ENCODE results near the gene SYNM. TPM values are rescaled to one million over a fixed set of nuclear protein-coding genes. Genes with fewer than 3 reads are reported as not detected.

Gene SYNM
- total and polyA plus RNA-seq, 7 experiments from 2014 or later = 0.17 to 6.0 (median 1.6) TPM

DNA sequence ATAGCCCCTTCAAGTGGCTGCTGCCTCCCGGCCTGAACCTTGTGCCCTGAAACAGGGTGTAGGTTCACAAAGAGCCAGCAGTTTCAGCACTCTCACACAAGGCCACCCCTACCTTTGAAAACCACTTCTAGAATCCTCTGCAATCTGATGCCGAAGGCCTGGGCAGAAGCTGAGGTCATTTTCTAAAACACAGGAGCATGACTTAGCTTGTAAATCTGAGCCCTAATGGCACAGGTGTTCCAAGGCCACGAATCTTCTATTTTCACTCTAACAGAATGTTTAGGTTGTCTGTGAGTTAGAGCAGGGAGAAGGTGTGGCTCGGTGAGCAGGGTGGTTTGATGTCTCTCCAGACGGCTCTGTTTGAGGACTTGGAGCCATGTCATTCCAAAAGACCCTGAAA lies 62.3 kb downstream of the SYNM start:
- no peak for ATAC-seq
- CTCF ChIA-PET = no interaction called here
- Histone ChIP-seq H3K9me3 (ENCODE audit: control insufficient read depth in 2 of 3, low read length in 3 of 3) (no peaks in the 10 kb centered on the region), H3K36me3 (ENCODE audit: control insufficient read depth in 2 of 3, insufficient read depth in 3 of 3, low read length in 3 of 3) (no peaks in the 10 kb centered on the region), H3K4me3 (ENCODE audit: low read length) (no peak overlapping the region), H3K27ac (ENCODE audit: low read depth, low read length) (no peak overlapping the region), H3K27me3 (ENCODE audit: control insufficient read depth in 2 of 2, insufficient read depth in 2 of 2, low read length in 2 of 2) (no peaks in the 10 kb centered on the region), H3K4me1 (ENCODE audit: control insufficient read depth in 2 of 2, insufficient read depth in 2 of 2, low read length in 2 of 2) (peaks cover 0 to 6% of the 10 kb centered on the region in 2 donors)
- POLR2A ChIA-PET = no interaction called here
- no peaks in the 10 kb centered on the region for H3K27me3 Mint-ChIP-seq
- intact Hi-C loops (cut with micrococcal nuclease) = no loop called here
- DNase-seq = no peak
- no peaks in the 10 kb centered on the region for H3K36me3 Mint-ChIP-seq
- H3K4me3 Mint-ChIP-seq = no peak overlapping the region
- no peaks in the 10 kb centered on the region for H3K9me3 Mint-ChIP-seq
- H3K4me1 Mint-ChIP-seq = peaks cover 0 to 24% (median 19%) of the 10 kb centered on the region in 7 donors
- no peak overlapping the region for H3K27ac Mint-ChIP-seq

DNA sequence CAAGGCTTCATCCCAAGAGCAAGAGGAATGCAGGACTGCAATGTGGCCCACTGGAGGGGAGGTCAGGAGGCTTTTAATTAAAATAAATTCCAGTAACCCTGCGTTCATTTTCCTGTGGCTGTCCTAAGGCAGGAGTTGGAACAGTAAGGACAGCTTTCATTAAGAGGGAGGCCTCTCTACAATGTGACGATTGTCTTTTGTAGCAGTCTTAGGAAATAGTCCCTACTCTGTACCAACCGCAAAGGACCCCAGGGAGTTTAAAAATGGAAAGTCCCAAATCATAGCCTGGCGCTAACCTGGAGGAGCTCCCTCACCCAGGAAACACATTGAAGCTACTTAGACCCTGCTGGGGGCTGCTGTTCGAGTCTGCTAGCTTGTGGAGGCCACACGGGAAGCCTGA lies 62.8 kb downstream of the SYNM start:
- H3K36me3 ChIP-seq (ENCODE audit: control insufficient read depth in 2 of 3, insufficient read depth in 3 of 3, low read length in 3 of 3) = no peaks in the 10 kb centered on the region
- no peak overlapping the region for H3K27ac ChIP-seq (ENCODE audit: low read depth, low read length)
- intact Hi-C loops (cut with micrococcal nuclease) = no loop called here
- Mint-ChIP-seq H3K4me1 (peaks cover 0 to 21% (median 17%) of the 10 kb centered on the region in 7 donors), H3K36me3 (no peaks in the 10 kb centered on the region), H3K4me3 (no peak overlapping the region), H3K27ac (no peak overlapping the region), H3K9me3 (no peaks in the 10 kb centered on the region), H3K27me3 (no peaks in the 10 kb centered on the region)
- CTCF ChIA-PET = no interaction called here
- H3K4me3 ChIP-seq (ENCODE audit: low read length) = no peak overlapping the region
- H3K27me3 ChIP-seq (ENCODE audit: control insufficient read depth in 2 of 2, insufficient read depth in 2 of 2, low read length in 2 of 2) = no peaks in the 10 kb centered on the region
- H3K4me1 ChIP-seq (ENCODE audit: control insufficient read depth in 2 of 2, insufficient read depth in 2 of 2, low read length in 2 of 2) = peaks cover 0 to 6% of the 10 kb centered on the region in 2 donors
- H3K9me3 ChIP-seq (ENCODE audit: control insufficient read depth in 2 of 3, low read length in 3 of 3) = no peaks in the 10 kb centered on the region
- no peak for DNase-seq
- no peak for ATAC-seq
- POLR2A ChIA-PET = no interaction called here

- no peak for DNase-seq
- H3K4me1 Mint-ChIP-seq = peaks cover 0 to 9% (median 4%) of the 10 kb centered on the region in 7 donors
- Histone ChIP-seq H3K27me3 (ENCODE audit: control insufficient read depth in 2 of 2, insufficient read depth in 2 of 2, low read length in 2 of 2) (no peaks in the 10 kb centered on the region), H3K27ac (ENCODE audit: low read depth, low read length) (no peak overlapping the region), H3K9me3 (ENCODE audit: control insufficient read depth in 2 of 3, low read length in 3 of 3) (no peaks in the 10 kb centered on the region), H3K36me3 (ENCODE audit: control insufficient read depth in 2 of 3, insufficient read depth in 3 of 3, low read length in 3 of 3) (no peaks in the 10 kb centered on the region), H3K4me1 (ENCODE audit: control insufficient read depth in 2 of 2, insufficient read depth in 2 of 2, low read length in 2 of 2) (no peaks in the 10 kb centered on the region), H3K4me3 (ENCODE audit: low read length) (no peak overlapping the region)
- H3K4me3 Mint-ChIP-seq = no peak overlapping the region
- intact Hi-C loops (cut with micrococcal nuclease) = no loop called here
- H3K9me3 Mint-ChIP-seq = no peaks in the 10 kb centered on the region
- no peaks in the 10 kb centered on the region for H3K36me3 Mint-ChIP-seq
- H3K27me3 Mint-ChIP-seq = no peaks in the 10 kb centered on the region
- CTCF ChIA-PET = no interaction called here
- ATAC-seq = no peak
- POLR2A ChIA-PET = no interaction called here
- peak overlapping the region in 1 of 9 donors; percentile 36 for H3K27ac Mint-ChIP-seq
Measured at GRCh38 chr15:99168601-99169580, 64.0 kb downstream of the SYNM start.

GRCh38 chr15:99169769-99170311 lies 65.0 kb downstream of the SYNM start:
- H3K27me3 ChIP-seq (ENCODE audit: control insufficient read depth in 2 of 2, insufficient read depth in 2 of 2, low read length in 2 of 2) = no peaks in the 10 kb centered on the region
- Mint-ChIP-seq H3K27ac (peak overlapping the region in 1 of 9 donors; percentile 36), H3K4me3 (no peak overlapping the region), H3K27me3 (no peaks in the 10 kb centered on the region), H3K9me3 (no peaks in the 10 kb centered on the region), H3K4me1 (peaks cover 0 to 1% (median 0%) of the 10 kb centered on the region in 7 donors), H3K36me3 (no peaks in the 10 kb centered on the region)
- H3K4me3 ChIP-seq (ENCODE audit: low read length) = no peak overlapping the region
- H3K9me3 ChIP-seq (ENCODE audit: control insufficient read depth in 2 of 3, low read length in 3 of 3) = no peaks in the 10 kb centered on the region
- no peak overlapping the region for H3K27ac ChIP-seq (ENCODE audit: low read depth, low read length)
- no peaks in the 10 kb centered on the region for H3K4me1 ChIP-seq (ENCODE audit: control insufficient read depth in 2 of 2, insufficient read depth in 2 of 2, low read length in 2 of 2)
- DNase-seq (no peak), ATAC-seq (no peak)
- intact Hi-C loops (cut with micrococcal nuclease) = no loop called here
- POLR2A ChIA-PET = no interaction called here
- H3K36me3 ChIP-seq (ENCODE audit: control insufficient read depth in 2 of 3, insufficient read depth in 3 of 3, low read length in 3 of 3) = no peaks in the 10 kb centered on the region
- CTCF ChIA-PET = no interaction called here

DNA sequence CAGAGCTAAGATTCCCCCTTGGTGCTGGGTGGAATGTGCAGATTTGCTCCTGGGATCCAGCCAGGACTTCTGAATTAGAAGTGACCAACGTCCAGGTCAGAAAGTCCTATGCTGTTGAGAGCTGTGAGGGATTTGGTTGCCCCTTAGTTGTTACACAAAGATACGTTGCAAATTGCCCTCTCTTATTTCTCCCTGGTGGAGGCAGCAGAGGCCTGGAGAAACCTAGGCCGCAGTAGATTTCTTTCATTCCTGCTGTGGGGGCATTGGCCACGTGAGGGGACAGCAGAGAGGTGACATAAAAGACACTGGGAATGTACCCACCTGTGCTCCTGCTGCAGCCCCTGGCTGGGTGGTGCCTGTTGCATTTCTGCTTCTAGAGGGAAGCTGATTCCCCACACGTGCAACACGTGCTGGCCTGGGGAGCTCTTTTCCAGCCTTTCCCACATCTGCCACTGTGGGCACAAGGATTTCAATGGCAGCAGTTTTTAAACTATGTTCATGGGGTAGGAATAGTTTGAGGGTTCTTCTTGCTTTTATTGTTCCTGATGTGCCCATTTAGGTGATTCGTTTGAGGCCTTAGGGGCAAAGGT lies 65.7 kb downstream of the SYNM start:
- intact Hi-C loops (cut with micrococcal nuclease) = no loop called here
- Mint-ChIP-seq H3K4me3 (no peak overlapping the region), H3K27me3 (no peaks in the 10 kb centered on the region), H3K36me3 (no peaks in the 10 kb centered on the region), H3K4me1 (peaks cover 0 to 1% (median 0%) of the 10 kb centered on the region in 7 donors), H3K27ac (no peak overlapping the region), H3K9me3 (no peaks in the 10 kb centered on the region)
- POLR2A ChIA-PET = no interaction called here
- no peak for DNase-seq
- CTCF ChIA-PET = no interaction called here
- Histone ChIP-seq H3K27me3 (ENCODE audit: control insufficient read depth in 2 of 2, insufficient read depth in 2 of 2, low read length in 2 of 2) (no peaks in the 10 kb centered on the region), H3K36me3 (ENCODE audit: control insufficient read depth in 2 of 3, insufficient read depth in 3 of 3, low read length in 3 of 3) (no peaks in the 10 kb centered on the region), H3K9me3 (ENCODE audit: control insufficient read depth in 2 of 3, low read length in 3 of 3) (no peaks in the 10 kb centered on the region), H3K4me1 (ENCODE audit: control insufficient read depth in 2 of 2, insufficient read depth in 2 of 2, low read length in 2 of 2) (no peaks in the 10 kb centered on the region), H3K4me3 (ENCODE audit: low read length) (no peak overlapping the region), H3K27ac (ENCODE audit: low read depth, low read length) (no peak overlapping the region)
- no peak for ATAC-seq

- peaks cover 0 to 1% (median 0%) of the 10 kb centered on the region in 7 donors for H3K4me1 Mint-ChIP-seq
- no peaks in the 10 kb centered on the region for H3K36me3 ChIP-seq (ENCODE audit: control insufficient read depth in 2 of 3, insufficient read depth in 3 of 3, low read length in 3 of 3)
- H3K9me3 Mint-ChIP-seq = no peaks in the 10 kb centered on the region
- H3K36me3 Mint-ChIP-seq = no peaks in the 10 kb centered on the region
- no peak overlapping the region for H3K4me3 ChIP-seq (ENCODE audit: low read length)
- H3K4me3 Mint-ChIP-seq = no peak overlapping the region
- ChIA-PET POLR2A (no interaction called here), CTCF (no interaction called here)
- no peaks in the 10 kb centered on the region for H3K27me3 ChIP-seq (ENCODE audit: control insufficient read depth in 2 of 2, insufficient read depth in 2 of 2, low read length in 2 of 2)
- H3K4me1 ChIP-seq (ENCODE audit: control insufficient read depth in 2 of 2, insufficient read depth in 2 of 2, low read length in 2 of 2) = no peaks in the 10 kb centered on the region
- no peak overlapping the region for H3K27ac Mint-ChIP-seq
- no peak overlapping the region for H3K27ac ChIP-seq (ENCODE audit: low read depth, low read length)
- ATAC-seq (no peak), DNase-seq (no peak)
- no peaks in the 10 kb centered on the region for H3K27me3 Mint-ChIP-seq
- H3K9me3 ChIP-seq (ENCODE audit: control insufficient read depth in 2 of 3, low read length in 3 of 3) = no peaks in the 10 kb centered on the region
- intact Hi-C loops (cut with micrococcal nuclease) = no loop called here
Measured at GRCh38 chr15:99172171-99172570, 67.3 kb downstream of the SYNM start.

Measured in naive thymus-derived CD4-positive, alpha-beta T cell (primary cell).